IMR-90 (cell line): ENCODE measurements around the gene EPS8. TPM values are rescaled to one million over a fixed set of nuclear protein-coding genes. Genes with fewer than 3 reads are reported as not detected.

Source experiments
- ATAC-seq: fragments of 200-7000 bp; cut with Tn5 transposase; 2 replicates; pipeline ENCODE4 v1.9.1; 2020; ENCODE audit warnings: low read depth, mild to moderate bottlenecking, moderate library complexity
- BruUV-seq: library from RNA; stranded (reverse); fragments of 400-500 nt; replicated peaks from 2 replicates; lab custom pipeline; 2021; lab: Mats Ljungman, UMichigan
- CTCF ChIA-PET: fragments of 300-600 bp; formaldehyde crosslinking; extraction: SDS; loops from one replicate; lab custom pipeline; 2021; ENCODE audit warnings: antibody characterized with exemption; lab: Yijun Ruan, JAX
- POLR2A ChIA-PET: fragments of 300-600 bp; sonication (Branson Sonifier 250); formaldehyde crosslinking; loops from one replicate; lab custom pipeline; 2022; ENCODE audit warnings: antibody characterized with exemption; ENCODE audit not compliant: unreplicated experiment; lab: Charles Lee
- DNase-seq: peaks from one replicate; pipeline ENCODE4 v3.0.0; 2013
- H2AFZ ChIP-seq: replicated peaks from 2 replicates; pipeline ENCODE3; 2013; ENCODE audit warnings: low read length, mild to moderate bottlenecking; ENCODE audit not compliant: poor library complexity
- H2AK5ac ChIP-seq: 2 replicates; pipeline ENCODE4 v1.6.1; 2013; ENCODE audit warnings: low read depth, low read length, inconsistent platforms
- H2AK9ac ChIP-seq: replicated peaks from 2 replicates; pipeline ENCODE3; 2013; ENCODE audit warnings: mild to moderate bottlenecking, low read depth, low read length, moderate library complexity; ENCODE audit not compliant: poor library complexity
- H2BK120ac ChIP-seq: 2 replicates; pipeline ENCODE4 v1.6.1; 2013; ENCODE audit warnings: low read depth, low read length, inconsistent platforms
- H2BK15ac ChIP-seq: 3 replicates; pipeline ENCODE4 v1.6.1; 2013; ENCODE audit warnings: low read depth, low read length, inconsistent platforms
- H2BK20ac ChIP-seq: 2 replicates; pipeline ENCODE4 v1.6.1; 2013; ENCODE audit warnings: low read depth, mild to moderate bottlenecking, inconsistent platforms, low read length, moderate library complexity
- H2BK5ac ChIP-seq: 2 replicates; pipeline ENCODE4 v1.6.1; 2013; ENCODE audit warnings: mild to moderate bottlenecking, low read depth, low read length, inconsistent platforms; ENCODE audit not compliant: poor library complexity, severe bottlenecking
- H3K14ac ChIP-seq: replicated peaks from 2 replicates; pipeline ENCODE4 v1.6.1; 2013; ENCODE audit warnings: low read depth, low read length, inconsistent platforms
- H3K18ac ChIP-seq: 2 replicates; pipeline ENCODE4 v1.6.1; 2013; ENCODE audit warnings: low read depth, low read length, control low read depth
- H3K23ac ChIP-seq: 2 replicates; pipeline ENCODE4 v1.6.1; 2013; ENCODE audit warnings: low read depth, low read length, inconsistent platforms
- H3K27ac ChIP-seq: 2 replicates; pipeline ENCODE4 v1.5.1; 2013; ENCODE audit warnings: mild to moderate bottlenecking, control low read depth, low read length; ENCODE audit not compliant: insufficient read depth
- H3K27me3 ChIP-seq: 2 replicates; pipeline ENCODE4 v1.6.1; 2013; ENCODE audit warnings: low read length; ENCODE audit not compliant: control insufficient read depth, insufficient read depth
- H3K36me3 ChIP-seq: 2 replicates; pipeline ENCODE4 v1.6.1; 2013; ENCODE audit warnings: low read length, mixed read lengths; ENCODE audit not compliant: control insufficient read depth, insufficient read depth
- H3K4ac ChIP-seq: 2 replicates; pipeline ENCODE4 v1.6.1; 2013; ENCODE audit warnings: low read depth, low read length, inconsistent platforms
- H3K4me1 ChIP-seq: 2 replicates; pipeline ENCODE4 v1.6.1; 2013; ENCODE audit warnings: low read length, mixed read lengths; ENCODE audit not compliant: control insufficient read depth, insufficient read depth
- H3K4me2 ChIP-seq: 2 replicates; pipeline ENCODE4 v1.6.1; 2013; ENCODE audit warnings: low read depth, mild to moderate bottlenecking, control low read depth, low read length, moderate library complexity
- H3K4me3 ChIP-seq: 2 replicates; pipeline ENCODE4 v1.5.1; 2013; ENCODE audit warnings: low read depth, mild to moderate bottlenecking, control low read depth, low read length, moderate library complexity; ENCODE audit not compliant: insufficient read depth
- H3K56ac ChIP-seq: 2 replicates; pipeline ENCODE4 v1.6.1; 2013; ENCODE audit warnings: low read length, inconsistent platforms; ENCODE audit not compliant: insufficient read depth; ENCODE audit errors: extremely low read depth
- H3K79me1 ChIP-seq, 2 experiments: 2 replicates each; pipeline ENCODE4 v1.6.1; 2013; ENCODE audit warnings: low read length in 2 of 2, inconsistent platforms in 1 of 2, low read depth in 1 of 2
- H3K9ac ChIP-seq: 2 replicates; pipeline ENCODE4 v1.6.1; 2013; ENCODE audit warnings: low read depth, low read length, control low read depth
- H3K9me1 ChIP-seq: 2 replicates; pipeline ENCODE4 v1.6.1; 2013; ENCODE audit warnings: low read length, inconsistent platforms; ENCODE audit not compliant: insufficient read depth
- H3K9me3 ChIP-seq: 2 replicates; pipeline ENCODE4 v1.6.1; 2013; ENCODE audit warnings: low read length; ENCODE audit not compliant: control insufficient read depth, insufficient read depth
- H4K20me1 ChIP-seq: 2 replicates; pipeline ENCODE4 v1.6.1; 2013; ENCODE audit warnings: low read length, inconsistent platforms; ENCODE audit not compliant: insufficient read depth
- H4K5ac ChIP-seq: 2 replicates; pipeline ENCODE4 v1.6.1; 2013; ENCODE audit warnings: mild to moderate bottlenecking, low read depth, low read length, control low read depth
- H4K8ac ChIP-seq, 2 experiments: 2 replicates each; pipeline ENCODE4 v1.6.1; 2013; ENCODE audit warnings: low read depth in 2 of 2, low read length in 2 of 2, control low read depth in 1 of 2, inconsistent platforms in 1 of 2
- H4K91ac ChIP-seq: 2 replicates; pipeline ENCODE4 v1.6.1; 2013; ENCODE audit warnings: low read depth, low read length, inconsistent platforms; ENCODE audit not compliant: insufficient read depth
- BHLHE40 ChIP-seq: fragments of 150-350 bp; IDR thresholded peaks from 2 replicates; pipeline ENCODE4 v1.6.1; 2016; ENCODE audit warnings: mild to moderate bottlenecking, low read depth, low read length
- CHD1 ChIP-seq: IDR thresholded peaks from 2 replicates; pipeline ENCODE4 v1.6.1; 2012; ENCODE audit warnings: low read depth, low read length, improper control_type of control experiment
- FOS ChIP-seq: fragments of 150-350 bp; IDR thresholded peaks from 2 replicates; pipeline ENCODE4 v1.6.1; 2016; ENCODE audit warnings: low read depth, low read length
- MAFK ChIP-seq: IDR thresholded peaks from 2 replicates; pipeline ENCODE4 v1.6.1; 2012; ENCODE audit warnings: low read depth, low read length, improper control_type of control experiment
- MAZ ChIP-seq: IDR thresholded peaks from 2 replicates; pipeline ENCODE4 v1.6.1; 2012; ENCODE audit warnings: low read depth, mild to moderate bottlenecking, low read length, improper control_type of control experiment, moderate library complexity, borderline replicate concordance
- NFE2L2 ChIP-seq: fragments of 150-350 bp; IDR thresholded peaks from 2 replicates; pipeline ENCODE4 v1.6.1; 2016; ENCODE audit warnings: low read depth, mild to moderate bottlenecking, low read length
- POLR2A ChIP-seq: IDR thresholded peaks from 2 replicates; pipeline ENCODE4 v1.6.1; 2012; ENCODE audit warnings: mild to moderate bottlenecking, low read depth, low read length
- RAD21 ChIP-seq: IDR thresholded peaks from 2 replicates; pipeline ENCODE4 v1.6.1; 2012; ENCODE audit warnings: low read length, improper control_type of control experiment
- RCOR1 ChIP-seq: IDR thresholded peaks from 2 replicates; pipeline ENCODE4 v1.6.1; 2012; ENCODE audit warnings: mild to moderate bottlenecking, low read length, improper control_type of control experiment; ENCODE audit not compliant: insufficient replicate concordance
- whole genome bisulfite sequencing, 2 experiments: methylation state at CpG; one replicate each; pipeline versions ENCODE4 v1.1.5 to v1.1.7; 2013; ENCODE audit warnings: missing lambda C conversion rate in 2 of 2; ENCODE audit not compliant: insufficient read length in 1 of 2; ENCODE audit errors: extremely low coverage in 2 of 2; 5-methylcytosine and 5-hydroxymethylcytosine counted together
- dilution Hi-C: fragments of 300-500 bp; cut with HindIII; formaldehyde crosslinking; loops from one replicate; pipeline ENCODE4 v1.14.3; 2018; ENCODE audit warnings: low sequenced_read_pairs; ENCODE audit not compliant: unreplicated experiment
- in situ Hi-C: fragments of 300-500 bp; cut with MboI; formaldehyde crosslinking; loops from 3 replicates; pipeline ENCODE4 v1.14.3; 2019; ENCODE audit warnings: low sequenced_read_pairs, inconsistent platforms, mixed read lengths
- intact Hi-C: fragments of 100-400 bp; cut with micrococcal nuclease; formaldehyde crosslinking; loops from 2 replicates; pipeline ENCODE4 v1.10.0; 2022
- polyA plus RNA-seq, 3 experiments: library from polyadenylated mRNA; depleted of rRNA; stranded (reverse); fragments of >200 nt; gene quantifications; 2 replicates each; pipeline ENCODE4 v1.2.3, GENCODE V29; 2012; ENCODE audit warnings: low replicate concordance in 1 of 3
- total RNA-seq: library from RNA; depleted of rRNA; stranded (reverse); fragments of >200 nt; gene quantifications from 2 replicates; pipeline ENCODE4 v1.2.3, GENCODE V29; 2012
- TF ChIP-seq, protein P1 (sequence below): fragments of 150-350 bp; IDR thresholded peaks from 2 replicates; pipeline ENCODE4 v1.6.1; 2016; ENCODE audit warnings: low read depth, mild to moderate bottlenecking, low read length, moderate library complexity, borderline replicate concordance
- TF ChIP-seq, protein P2 (sequence below): fragments of 150-350 bp; IDR thresholded peaks from 2 replicates; pipeline ENCODE4 v1.6.1; 2017; ENCODE audit warnings: mild to moderate bottlenecking, antibody characterized with exemption, low read length, low read depth
- TF ChIP-seq, protein P3 (sequence below): conservative IDR thresholded peaks from 2 replicates; pipeline ENCODE4 v1.5.1; 2012; ENCODE audit warnings: mild to moderate bottlenecking, low read depth, low read length, improper control_type of control experiment

The EPS8 gene
- total and polyA plus RNA-seq, 2 of the 4 experiments (the other 2 are of a cell fraction): 45.1 to 104 TPM

DNA sequence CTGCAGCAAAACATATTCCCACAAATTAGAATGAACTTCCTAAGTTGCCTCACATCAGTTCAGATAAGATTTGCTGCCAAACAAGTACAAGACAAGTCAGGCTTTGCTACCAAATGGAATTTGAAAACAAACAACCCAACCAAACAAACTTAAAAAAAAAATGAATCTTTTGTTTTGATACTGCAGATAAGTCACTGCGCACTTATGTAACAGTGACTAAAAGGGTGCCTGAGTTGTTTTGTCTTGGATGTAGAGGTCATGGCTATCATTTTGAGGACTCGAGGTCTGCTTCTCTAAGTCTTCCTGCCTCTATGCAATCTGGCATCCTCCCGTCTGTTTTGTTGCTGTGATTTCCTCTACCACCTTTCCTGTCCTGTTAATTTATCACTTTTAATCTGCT is 11.1 kb upstream of the EPS8 start:
- H3K9me3 ChIP-seq: no peaks in the 10 kb centered on the region
- no peak overlapping the region for H2BK5ac ChIP-seq
- no peak overlapping the region for H3K56ac ChIP-seq
- no peak overlapping the region for H3K23ac ChIP-seq
- H3K4me2 ChIP-seq: no peak overlapping the region
- H3K9me1 ChIP-seq: peaks cover 4% of the 10 kb centered on the region
- no peak overlapping the region for H2AK9ac ChIP-seq
- no peak overlapping the region for H2AFZ ChIP-seq
- H3K4ac ChIP-seq: no peak overlapping the region
- dilution Hi-C loops (no loop called here), in situ Hi-C loops (no loop called here), intact Hi-C loops (no loop called here)
- H3K18ac ChIP-seq: no peak overlapping the region
- no peak overlapping the region for H3K14ac ChIP-seq
- H4K91ac ChIP-seq: no peak overlapping the region
- H3K36me3 ChIP-seq: no peaks in the 10 kb centered on the region
- H2BK20ac ChIP-seq: no peak overlapping the region; the same call in 1 of the 2 replicates
- no peaks in the 10 kb centered on the region for H3K79me1 ChIP-seq
- BruUV-seq: no TSS peak
- no peak overlapping the region for H2AK5ac ChIP-seq
- WGBS, 2 experiments: no CpG with 5 or more reads among the region's 3 CpGs
- POLR2A ChIA-PET: no interaction called here
- H3K27ac ChIP-seq: no peak overlapping the region
- H4K8ac ChIP-seq: no peak overlapping the region
- H4K5ac ChIP-seq: no peak overlapping the region
- no peak overlapping the region for H2BK120ac ChIP-seq
- ATAC-seq (no peak), DNase-seq (no peak)
- no peak overlapping the region for H3K9ac ChIP-seq
- no peaks in the 10 kb centered on the region for H3K27me3 ChIP-seq
- TF ChIP-seq POLR2A (no peak), BHLHE40 (no peak), NFE2L2 (no peak), CHD1 (no peak), RAD21 (no peak), MAFK (no peak), MAZ (no peak), FOS (no peak), RCOR1 (no peak)
- TF ChIP-seq, protein P1, sequence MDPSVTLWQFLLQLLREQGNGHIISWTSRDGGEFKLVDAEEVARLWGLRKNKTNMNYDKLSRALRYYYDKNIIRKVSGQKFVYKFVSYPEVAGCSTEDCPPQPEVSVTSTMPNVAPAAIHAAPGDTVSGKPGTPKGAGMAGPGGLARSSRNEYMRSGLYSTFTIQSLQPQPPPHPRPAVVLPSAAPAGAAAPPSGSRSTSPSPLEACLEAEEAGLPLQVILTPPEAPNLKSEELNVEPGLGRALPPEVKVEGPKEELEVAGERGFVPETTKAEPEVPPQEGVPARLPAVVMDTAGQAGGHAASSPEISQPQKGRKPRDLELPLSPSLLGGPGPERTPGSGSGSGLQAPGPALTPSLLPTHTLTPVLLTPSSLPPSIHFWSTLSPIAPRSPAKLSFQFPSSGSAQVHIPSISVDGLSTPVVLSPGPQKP: no peak
- TF ChIP-seq, protein P2, sequence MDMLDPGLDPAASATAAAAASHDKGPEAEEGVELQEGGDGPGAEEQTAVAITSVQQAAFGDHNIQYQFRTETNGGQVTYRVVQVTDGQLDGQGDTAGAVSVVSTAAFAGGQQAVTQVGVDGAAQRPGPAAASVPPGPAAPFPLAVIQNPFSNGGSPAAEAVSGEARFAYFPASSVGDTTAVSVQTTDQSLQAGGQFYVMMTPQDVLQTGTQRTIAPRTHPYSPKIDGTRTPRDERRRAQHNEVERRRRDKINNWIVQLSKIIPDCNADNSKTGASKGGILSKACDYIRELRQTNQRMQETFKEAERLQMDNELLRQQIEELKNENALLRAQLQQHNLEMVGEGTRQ: no peak
- TF ChIP-seq, protein P3, sequence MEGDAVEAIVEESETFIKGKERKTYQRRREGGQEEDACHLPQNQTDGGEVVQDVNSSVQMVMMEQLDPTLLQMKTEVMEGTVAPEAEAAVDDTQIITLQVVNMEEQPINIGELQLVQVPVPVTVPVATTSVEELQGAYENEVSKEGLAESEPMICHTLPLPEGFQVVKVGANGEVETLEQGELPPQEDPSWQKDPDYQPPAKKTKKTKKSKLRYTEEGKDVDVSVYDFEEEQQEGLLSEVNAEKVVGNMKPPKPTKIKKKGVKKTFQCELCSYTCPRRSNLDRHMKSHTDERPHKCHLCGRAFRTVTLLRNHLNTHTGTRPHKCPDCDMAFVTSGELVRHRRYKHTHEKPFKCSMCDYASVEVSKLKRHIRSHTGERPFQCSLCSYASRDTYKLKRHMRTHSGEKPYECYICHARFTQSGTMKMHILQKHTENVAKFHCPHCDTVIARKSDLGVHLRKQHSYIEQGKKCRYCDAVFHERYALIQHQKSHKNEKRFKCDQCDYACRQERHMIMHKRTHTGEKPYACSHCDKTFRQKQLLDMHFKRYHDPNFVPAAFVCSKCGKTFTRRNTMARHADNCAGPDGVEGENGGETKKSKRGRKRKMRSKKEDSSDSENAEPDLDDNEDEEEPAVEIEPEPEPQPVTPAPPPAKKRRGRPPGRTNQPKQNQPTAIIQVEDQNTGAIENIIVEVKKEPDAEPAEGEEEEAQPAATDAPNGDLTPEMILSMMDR: no peak
- no peak overlapping the region for H3K4me3 ChIP-seq
- H2BK15ac ChIP-seq: no peak overlapping the region
- H3K4me1 ChIP-seq: peaks cover 6% of the 10 kb centered on the region
- no peaks in the 10 kb centered on the region for H4K20me1 ChIP-seq
- CTCF ChIA-PET: no interaction called here
